Activated T-cell treated with anti-CD3 and anti-CD28 coated beads for 24 hours (primary cell): ENCODE results near the gene CX3CR1.

Experiments used
- DNase-seq: peaks from one replicate; pipeline ENCODE4 v3.0.0-alpha.2; 2020; ENCODE audit warnings: low read depth

Gene CX3CR1

GRCh38 chr3:39292961-39293360 lies 13.1 kb upstream of the CX3CR1 start:
- DNase-seq: no peak

DNA sequence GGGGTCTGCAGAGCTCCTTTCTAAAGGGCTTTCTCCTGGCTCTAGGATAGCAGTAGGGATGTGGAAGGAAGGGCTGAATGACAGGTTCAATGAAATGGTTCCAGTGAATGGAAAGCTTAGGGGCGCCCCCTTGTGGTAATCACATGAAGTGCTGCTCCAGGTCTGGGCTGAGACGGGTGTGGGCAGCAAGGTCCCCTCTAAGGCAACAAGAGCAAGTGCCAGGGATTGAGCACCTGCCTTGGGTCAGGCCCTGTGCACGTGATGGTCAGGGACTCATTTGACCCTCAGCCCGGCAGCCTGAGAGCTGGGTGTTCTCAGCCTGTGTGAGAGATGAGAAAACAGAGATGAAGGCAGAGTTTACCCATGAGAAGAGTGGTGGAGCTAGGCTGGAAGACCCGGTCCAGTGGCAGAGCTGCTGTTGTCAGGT lies 12.1 kb upstream of the CX3CR1 start:
- DNase-seq: peak; percentile 68

GRCh38 chr3:39290255-39290654 lies 10.4 kb upstream of the CX3CR1 start:
- DNase-seq: no peak

GRCh38 chr3:39289107-39289506 lies 9.3 kb upstream of the CX3CR1 start:
- DNase-seq: no peak

DNA sequence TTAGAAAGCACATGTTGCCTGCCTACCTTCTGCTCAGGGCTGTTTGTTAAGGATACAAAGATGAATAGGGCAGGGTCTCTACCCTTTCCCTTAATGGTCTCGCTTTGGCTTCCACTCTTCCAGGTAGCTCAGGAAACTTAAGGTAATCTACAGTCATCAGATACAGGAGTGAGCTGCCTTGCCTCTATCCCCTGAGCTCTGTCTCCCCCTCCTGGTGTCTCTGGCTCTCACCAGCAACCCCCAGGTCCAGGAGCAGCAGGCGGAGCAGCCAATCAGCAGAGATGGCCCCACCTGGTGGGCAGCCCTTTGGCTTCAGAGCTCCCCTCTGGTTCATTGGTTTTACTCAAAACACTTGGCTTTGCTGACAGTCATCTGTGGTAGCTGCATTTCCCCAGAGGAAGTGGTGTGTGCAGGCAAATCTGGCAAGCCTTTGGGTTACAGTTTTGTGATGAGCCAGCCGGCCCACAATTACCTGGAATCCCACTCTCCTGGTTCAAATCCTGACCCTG lies 8.5 kb upstream of the CX3CR1 start:
- peak; percentile 79 for DNase-seq

GRCh38 chr3:39287216-39288164 lies 7.7 kb upstream of the CX3CR1 start:
- DNase-seq: no peak

DNA sequence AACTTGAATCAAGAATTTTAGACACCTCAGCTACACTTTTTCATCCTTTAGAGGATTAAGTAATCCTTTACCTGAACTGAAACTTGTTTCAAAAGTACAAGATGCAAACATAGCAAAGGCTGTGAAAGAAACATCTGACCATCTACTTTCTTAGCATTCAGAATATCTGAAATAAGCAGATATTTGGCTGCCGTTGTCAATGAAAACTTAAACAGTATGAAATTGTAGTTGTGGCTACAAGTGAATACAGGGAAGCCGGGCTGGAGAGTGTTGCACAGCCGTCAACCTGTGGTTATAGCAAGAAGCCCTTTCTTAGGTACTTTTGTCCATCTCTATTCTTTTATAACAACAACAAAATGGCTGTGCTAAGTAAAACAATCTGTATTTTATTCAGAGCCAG lies 6.9 kb upstream of the CX3CR1 start:
- DNase-seq: no peak

- no peak for DNase-seq
Measured at GRCh38 chr3:39285332-39285731, 5.5 kb upstream of the CX3CR1 start.

DNA sequence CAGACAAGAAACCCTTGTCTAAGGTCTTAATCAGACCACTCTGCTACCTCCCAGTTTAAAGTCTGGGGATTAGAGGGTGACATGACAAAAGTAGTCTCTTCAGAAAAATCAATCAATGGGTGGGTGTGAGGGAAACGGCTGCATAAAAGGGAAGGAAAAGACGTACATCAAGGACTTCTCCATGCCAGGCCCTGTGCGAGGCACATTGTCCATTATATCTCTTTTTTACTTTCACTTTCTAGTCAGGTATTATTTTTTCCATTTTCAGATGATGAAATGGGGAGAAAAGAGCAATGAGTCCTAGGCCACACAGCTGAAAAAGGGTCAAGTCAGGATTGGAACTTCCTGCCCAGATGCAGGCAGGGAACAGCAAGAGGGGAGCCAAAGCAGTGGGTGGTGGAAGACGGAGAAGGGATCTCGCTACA lies 4.6 kb upstream of the CX3CR1 start:
- DNase-seq: no peak

GRCh38 chr3:39282057-39282456 lies 2.2 kb upstream of the CX3CR1 start:
- DNase-seq: no peak

- DNase-seq: no peak
Measured at GRCh38 chr3:39281533-39281932, 1.7 kb upstream of the CX3CR1 start.

GRCh38 chr3:39280571-39280970 lies 735 bp upstream of the CX3CR1 start:
- no peak for DNase-seq

DNA sequence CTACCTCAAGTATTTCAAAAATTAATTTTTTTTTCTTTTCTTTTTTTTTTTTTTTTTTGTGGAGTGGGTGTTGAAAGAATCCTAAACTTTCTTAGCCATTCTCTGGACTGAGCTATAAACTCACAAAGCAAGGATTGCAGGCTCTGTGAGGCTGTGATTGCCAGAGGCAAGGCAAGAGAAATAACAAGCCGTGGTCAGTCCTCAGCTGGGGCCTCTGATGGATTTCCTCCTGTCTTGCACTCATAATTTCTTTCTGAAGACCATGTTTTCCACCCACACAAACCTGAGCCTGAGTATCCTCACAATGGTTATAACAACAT lies 1.3 kb downstream of the CX3CR1 start:
- no peak for DNase-seq

- no peak for DNase-seq
Measured at GRCh38 chr3:39277893-39278615, 1.8 kb downstream of the CX3CR1 start.

- DNase-seq: no peak
Measured at GRCh38 chr3:39276746-39277145, 3.1 kb downstream of the CX3CR1 start.

GRCh38 chr3:39275963-39276593 lies 3.8 kb downstream of the CX3CR1 start:
- no peak for DNase-seq

DNA sequence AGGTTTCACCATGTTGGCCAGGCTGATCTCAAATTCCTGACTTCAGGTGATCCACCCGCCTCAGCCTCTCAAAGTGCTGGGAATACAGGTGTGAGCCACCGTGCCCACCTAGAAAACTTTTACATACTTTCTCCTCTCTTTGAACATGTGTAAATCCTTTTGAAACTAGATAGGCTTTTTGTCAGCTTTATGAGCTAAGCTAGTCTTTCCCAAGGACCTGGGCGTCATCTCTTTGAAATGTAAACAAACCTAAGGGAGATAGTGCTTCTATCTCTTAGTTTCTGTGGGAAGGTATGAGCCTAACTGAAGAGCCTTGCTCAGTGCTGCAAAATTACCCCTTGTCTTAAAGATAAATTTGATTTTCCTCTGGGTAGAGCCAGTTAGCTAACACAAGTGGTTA lies 4.8 kb downstream of the CX3CR1 start:
- no peak for DNase-seq

DNA sequence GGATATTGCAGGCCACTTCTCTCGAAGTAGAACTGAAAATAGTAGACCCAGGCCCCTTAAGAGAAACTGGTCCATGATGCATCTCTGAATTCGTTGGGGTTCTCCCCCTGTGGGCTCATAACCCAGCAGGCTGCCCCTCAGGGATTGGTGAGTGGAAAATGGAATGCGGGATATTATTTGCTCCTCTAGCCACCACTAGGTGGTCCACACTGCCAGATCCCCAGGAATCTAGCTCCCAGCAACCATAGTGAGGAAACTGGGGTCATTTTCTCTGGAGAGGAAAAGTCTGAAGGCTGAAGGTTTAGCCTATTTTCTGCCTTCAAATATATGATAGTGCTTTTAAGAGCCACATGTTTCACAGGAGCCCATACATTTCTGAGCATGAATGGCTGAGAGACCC lies 6.7 kb downstream of the CX3CR1 start:
- no peak for DNase-seq

DNA sequence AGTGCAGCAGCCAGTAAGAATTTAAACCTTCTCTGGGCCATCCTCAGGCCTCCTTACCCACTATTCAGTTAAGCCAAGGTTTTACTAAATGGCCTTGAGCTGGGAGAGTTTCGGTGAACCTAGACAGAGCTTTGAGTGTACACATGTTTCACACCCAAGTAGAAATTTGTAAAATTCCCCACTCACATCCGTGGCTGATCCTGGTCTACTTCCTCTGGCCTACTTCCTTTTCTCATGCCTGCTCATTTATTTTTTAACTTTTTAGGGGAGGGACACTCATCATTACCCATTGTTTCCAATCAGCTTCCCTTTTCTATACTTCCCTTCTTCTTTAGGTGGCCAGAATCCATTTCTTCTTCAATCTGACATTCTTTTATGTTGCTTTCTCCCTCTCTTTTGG lies 7.6 kb downstream of the CX3CR1 start:
- DNase-seq: no peak

DNA sequence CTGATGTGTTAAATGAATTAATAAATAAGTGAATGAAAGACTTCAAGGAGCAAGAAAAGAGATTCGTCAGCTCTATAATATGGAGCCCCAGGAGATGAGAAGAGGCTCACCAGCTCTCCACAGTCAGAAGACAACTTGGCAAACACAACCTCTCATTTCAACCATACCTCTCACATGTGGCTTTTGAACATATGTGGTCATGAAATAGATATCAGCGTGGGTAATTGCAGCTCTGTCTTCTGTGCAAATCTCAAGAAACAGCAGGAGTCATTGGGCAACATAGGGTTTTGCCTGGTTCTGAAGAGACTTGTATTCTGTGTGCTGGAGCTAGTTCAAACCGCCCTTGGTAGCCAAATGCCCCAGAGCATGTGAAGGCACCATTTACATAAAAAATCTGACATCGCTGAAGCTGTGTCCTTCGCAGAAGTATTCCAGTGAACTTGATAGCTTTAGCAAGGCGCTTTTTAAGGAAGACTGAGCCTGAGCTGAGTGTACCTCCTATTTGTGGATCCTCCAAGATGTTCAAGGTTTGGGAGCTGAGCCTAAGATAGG lies 8.4 kb downstream of the CX3CR1 start:
- no peak for DNase-seq

DNA sequence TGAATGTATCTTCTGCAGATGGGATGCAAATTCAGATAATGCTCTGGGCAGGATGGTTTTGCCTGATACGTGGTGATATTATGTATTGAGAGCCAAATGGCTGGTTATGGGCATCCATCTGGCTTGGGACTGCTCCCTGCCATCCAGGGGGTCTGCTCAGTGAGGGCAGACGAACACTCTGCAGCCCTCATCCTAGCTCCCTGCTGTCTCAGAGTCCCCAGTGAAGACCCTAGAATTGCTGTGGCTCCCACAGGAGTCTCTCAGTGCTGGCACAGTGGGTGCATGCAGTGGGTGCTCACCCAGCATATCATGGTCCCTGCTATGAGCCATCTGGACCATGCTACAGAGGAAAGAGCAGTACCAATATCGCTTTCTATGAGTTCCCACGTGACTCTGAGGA lies 10.3 kb downstream of the CX3CR1 start:
- no peak for DNase-seq

GRCh38 chr3:39268549-39268900 lies 11.3 kb downstream of the CX3CR1 start:
- no peak for DNase-seq
